PC-9 (cell line): ENCODE measurements around the gene KRTAP2-1.

ENCODE experiments used
- CTCF ChIP-seq: fragments of 200-600 bp; sonication (generic); conservative IDR thresholded peaks from 2 replicates; pipeline ENCODE4 v1.6.1; 2017; ENCODE audit warnings: mixed run types, antibody characterized with exemption, mild to moderate bottlenecking, moderate library complexity
- EZH2 ChIP-seq: fragments of 200-600 bp; sonication (generic); IDR thresholded peaks from 2 replicates; pipeline ENCODE4 v1.8.0; 2017; ENCODE audit warnings: antibody characterized with exemption, low read depth

DNA sequence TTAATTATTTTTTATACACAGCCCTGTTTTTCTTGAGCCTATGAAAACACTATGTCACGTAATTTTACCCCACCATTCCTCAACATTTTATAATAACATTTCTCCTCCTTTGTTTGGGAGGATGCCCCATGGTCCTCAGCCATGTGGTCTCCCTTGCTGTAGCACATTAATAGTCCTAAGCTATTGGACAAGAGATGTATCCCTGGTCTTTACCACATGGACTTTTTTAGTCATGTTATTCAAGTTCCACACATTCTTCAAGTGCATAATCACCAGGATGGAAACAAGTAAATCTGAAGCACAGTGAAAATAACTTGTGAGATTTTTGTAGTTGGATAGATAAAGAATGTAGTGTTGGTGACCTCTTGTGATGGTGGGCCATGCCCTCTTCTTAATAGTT lies 14.8 kb upstream of the KRTAP2-1 start:
- TF ChIP-seq CTCF, result no peak
- TF ChIP-seq EZH2, result no peak
